Transverse colon (tissue), 4 donors: ENCODE results near the gene GNB1L. TPM values are rescaled to one million over a fixed set of nuclear protein-coding genes. Genes with fewer than 3 reads are reported as not detected.

ENCODE experiments used
- DNase-seq: peaks from one replicate; pipeline ENCODE4 v3.0.0-alpha.2; 2019
- H3K27ac ChIP-seq, 4 donors: fragments of 200-600 bp; sonication (generic); 2 replicates each; pipeline ENCODE4 v1.5.1; 2016 to 2018; ENCODE audit warnings: inconsistent platforms in 4 of 4
- H3K27me3 ChIP-seq: fragments of 200-600 bp; sonication (generic); 2 replicates; pipeline ENCODE4 v1.5.1; 2017; ENCODE audit warnings: inconsistent platforms
- H3K36me3 ChIP-seq, 4 donors: fragments of 200-600 bp; sonication (generic); 2 replicates each; pipeline ENCODE4 v1.5.1; 2017 to 2019; ENCODE audit warnings: inconsistent platforms in 4 of 4
- H3K4me1 ChIP-seq, 4 donors: fragments of 200-600 bp; sonication (generic); 2 replicates each; pipeline ENCODE4 v1.5.1; 2017 to 2020; ENCODE audit warnings: inconsistent platforms in 4 of 4
- H3K4me3 ChIP-seq, 4 donors: fragments of 200-600 bp; sonication (generic); 1 replicate in 1 of 4; 2 replicates in 3 of 4; pipeline versions ENCODE4 v1.5.1 to v1.6.1; 2017 to 2019; ENCODE audit warnings: inconsistent platforms in 4 of 4
- H3K9me3 ChIP-seq, 2 donors: fragments of 200-600 bp; sonication (generic); 2 replicates each; pipeline ENCODE4 v1.5.1; 2017 to 2019; ENCODE audit warnings: inconsistent platforms in 2 of 2
- EP300 ChIP-seq: sonication (generic); formaldehyde crosslinking; IDR thresholded peaks from one replicate; pipeline ENCODE4 v1.6.1; 2017; ENCODE audit warnings: antibody characterized with exemption, low read depth
- POLR2A ChIP-seq: fragments of 450-650 bp; IDR thresholded peaks from one replicate; pipeline ENCODE4 v1.6.1; 2016; ENCODE audit warnings: antibody characterized with exemption, mild to moderate bottlenecking, moderate library complexity
- POLR2AphosphoS5 ChIP-seq, 3 donors: sonication (generic); formaldehyde crosslinking; IDR thresholded peaks; one replicate each; pipeline ENCODE4 v1.6.1; 2016; ENCODE audit warnings: antibody characterized with exemption in 3 of 3
- WGBS, 2 donors: methylation state at CpG; one replicate each; pipeline ENCODE4 v1.1.5; 2018; ENCODE audit warnings: low coverage in 1 of 2; 5-methylcytosine and 5-hydroxymethylcytosine counted together
- in situ Hi-C, 4 donors: fragments of 200-750 bp; cut with MboI; loops; one replicate each; pipeline versions ENCODE4 v1.15.0 to v1.15.1; 2017; ENCODE audit warnings: low sequenced_read_pairs in 3 of 4, low pct_ligation_motif_present in 1 of 4, low pct_unique_long_range_greater_than_20kb in 1 of 4
- intact Hi-C: fragments of 100-400 bp; cut with DNase I; formaldehyde crosslinking; loops from one replicate; pipeline ENCODE4 v1.15.1; 2023; ENCODE audit warnings: low total_unique reads
- total RNA-seq, 4 donors: library from RNA; depleted of rRNA; stranded (reverse); fragments of >200 nt; gene quantifications; one replicate each; pipeline ENCODE4 v1.1.0, GENCODE V29; 2016
- TF ChIP-seq, protein P1 (sequence below), 5 experiments: fragments of 200-600 bp in 3 of 5; fragments of 450-650 bp in 2 of 5; sonication (generic) in 3 of 5; IDR thresholded peaks; 1 replicate in 2 of 5; 2 replicates in 3 of 5; pipeline ENCODE4 v1.5.1; 2016 to 2017; ENCODE audit warnings: antibody characterized with exemption in 5 of 5, inconsistent platforms in 3 of 5, mild to moderate bottlenecking in 2 of 5, moderate library complexity in 1 of 5

GNB1L gene
- 1 to 10 TPM in 3 of 4 donors, under 1 TPM in 1; 0.80 to 4.8 (median 2.8) TPM for total RNA-seq

DNA sequence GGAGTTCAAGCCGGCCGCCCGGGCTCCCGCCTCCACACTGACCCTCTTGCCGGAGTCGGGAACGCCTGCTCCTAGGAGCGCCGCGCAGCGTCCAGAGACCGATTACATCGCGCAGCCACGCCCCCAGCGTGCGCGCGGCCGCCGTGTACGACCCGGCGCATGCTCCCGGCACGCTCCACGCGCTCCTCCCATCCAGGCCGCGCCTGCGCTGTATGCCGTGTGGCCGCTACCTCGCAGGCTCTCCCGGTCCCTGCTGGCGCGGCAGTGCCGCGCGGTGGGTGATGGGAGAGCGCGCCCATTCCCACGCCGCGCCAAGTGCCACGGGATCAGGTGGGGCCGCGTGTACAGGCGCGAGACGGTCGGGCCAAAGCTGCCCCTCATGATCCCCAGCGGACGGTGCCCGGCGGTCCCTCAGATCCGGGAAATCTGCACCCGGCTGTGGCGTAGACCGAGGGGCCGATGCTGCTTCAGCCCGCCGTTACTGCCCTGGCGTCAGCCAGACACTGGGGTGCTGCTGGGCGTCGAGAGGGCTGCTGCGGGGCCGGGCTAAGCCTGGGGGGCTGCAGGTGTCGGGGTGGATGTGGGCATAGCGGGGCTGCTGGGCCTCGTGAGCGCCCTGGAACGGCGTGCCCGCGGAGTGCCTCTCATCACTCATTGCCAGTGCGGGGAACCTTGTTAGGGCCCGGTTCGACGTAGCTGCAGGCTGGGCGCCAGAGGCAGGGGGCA is at the start of gene GNB1L, which contains the start of gene RTL10:
GNB1L (minus strand) TSS at position 97 of the 726 bp plus-strand sequence. CDS start 33,519 bp downstream, outside the sequence.
RTL10 (minus strand) TSS at position 97 of the 726 bp plus-strand sequence. CDS start 2,613 bp downstream, outside the sequence.
- DNase-seq, result peak; percentile 98
- TF ChIP-seq POLR2AphosphoS5 (IDR thresholded peaks at IDR 0.05) (peak; percentile 95 to 97 (median 96)), POLR2A (peak; percentile 96), EP300 (no peak)
- TF ChIP-seq, protein P1, sequence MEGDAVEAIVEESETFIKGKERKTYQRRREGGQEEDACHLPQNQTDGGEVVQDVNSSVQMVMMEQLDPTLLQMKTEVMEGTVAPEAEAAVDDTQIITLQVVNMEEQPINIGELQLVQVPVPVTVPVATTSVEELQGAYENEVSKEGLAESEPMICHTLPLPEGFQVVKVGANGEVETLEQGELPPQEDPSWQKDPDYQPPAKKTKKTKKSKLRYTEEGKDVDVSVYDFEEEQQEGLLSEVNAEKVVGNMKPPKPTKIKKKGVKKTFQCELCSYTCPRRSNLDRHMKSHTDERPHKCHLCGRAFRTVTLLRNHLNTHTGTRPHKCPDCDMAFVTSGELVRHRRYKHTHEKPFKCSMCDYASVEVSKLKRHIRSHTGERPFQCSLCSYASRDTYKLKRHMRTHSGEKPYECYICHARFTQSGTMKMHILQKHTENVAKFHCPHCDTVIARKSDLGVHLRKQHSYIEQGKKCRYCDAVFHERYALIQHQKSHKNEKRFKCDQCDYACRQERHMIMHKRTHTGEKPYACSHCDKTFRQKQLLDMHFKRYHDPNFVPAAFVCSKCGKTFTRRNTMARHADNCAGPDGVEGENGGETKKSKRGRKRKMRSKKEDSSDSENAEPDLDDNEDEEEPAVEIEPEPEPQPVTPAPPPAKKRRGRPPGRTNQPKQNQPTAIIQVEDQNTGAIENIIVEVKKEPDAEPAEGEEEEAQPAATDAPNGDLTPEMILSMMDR (IDR thresholded peaks at IDR 0.05), result peak in 1 of 5 experiments; percentile 16
- Histone ChIP-seq H3K36me3 (peaks cover 0 to 4% (median 0%) of the 10 kb centered on the region in 4 donors), H3K4me1 (peaks cover 16 to 25% (median 22%) of the 10 kb centered on the region in 4 donors), H3K27me3 (no peaks in the 10 kb centered on the region), H3K4me3 (peak within 1 kb of the TSS; percentile 60 to 95 (median 90)), H3K9me3 (no peaks in the 10 kb centered on the region), H3K27ac (peak within 1 kb of the TSS; percentile 90 to 97 (median 94))
- WGBS, 2 donors, result 1% methylated on average over 80 of the region's 81 CpGs; no CpG with 5 or more reads in 1 of the 2 donors
- intact Hi-C loops (loop anchor here (10.0 kb wide), 1 partner anchor 360 kb away; no protein-coding TSS in a partner anchor), in situ Hi-C loops (no loop called here)

DNA sequence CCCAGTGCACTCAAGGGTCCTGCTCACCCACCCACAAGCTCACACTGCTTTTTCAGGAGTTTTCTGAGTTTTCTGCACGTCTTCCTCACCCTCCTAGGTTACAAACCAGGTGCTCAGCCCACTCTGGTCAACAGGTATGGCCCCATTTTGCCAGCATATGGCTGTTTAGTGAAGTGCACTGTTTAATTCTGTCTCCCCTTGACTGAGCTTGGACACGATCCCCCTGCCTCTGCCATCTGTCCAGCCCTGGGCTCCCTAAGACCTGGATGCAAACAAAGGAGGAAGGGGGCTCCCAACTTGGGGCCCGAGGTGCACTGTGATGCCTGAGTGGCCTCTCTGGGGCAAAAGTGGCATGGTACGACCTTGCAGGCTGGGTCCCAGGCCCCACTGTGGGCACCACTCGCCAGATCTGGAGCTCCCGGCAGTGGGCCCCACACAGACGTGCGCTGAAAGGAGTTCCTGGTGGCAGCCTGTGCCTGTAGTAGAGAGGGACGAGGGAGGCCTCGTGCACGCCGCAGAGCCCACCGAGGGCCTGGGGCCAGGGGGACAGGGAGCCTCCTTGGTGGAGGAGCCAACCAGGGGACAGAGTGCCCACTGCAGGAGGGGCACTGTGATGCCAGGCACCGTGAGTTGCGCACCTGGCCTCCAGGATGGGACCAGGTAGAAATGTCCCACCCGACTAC is 49.6 kb upstream of the GNB1L start:
- 67 to 83% methylated on average over 1 to 16 of the region's 16 CpGs for WGBS, 2 donors
- H3K27ac ChIP-seq, result no peak overlapping the region
- H3K4me1 ChIP-seq, result peaks cover 0 to 8% (median 6%) of the 10 kb centered on the region in 4 donors
- H3K36me3 ChIP-seq, result no peaks in the 10 kb centered on the region
- DNase-seq, result no peak
- in situ Hi-C loops, result no loop called here
- H3K9me3 ChIP-seq, result no peaks in the 10 kb centered on the region
- no peak overlapping the region for H3K4me3 ChIP-seq
- TF ChIP-seq POLR2AphosphoS5 (IDR thresholded peaks at IDR 0.05) (no peak), EP300 (no peak), POLR2A (no peak)
- TF ChIP-seq, protein P1 (IDR thresholded peaks at IDR 0.05), result no peak
- intact Hi-C loops, result no loop called here
- no peaks in the 10 kb centered on the region for H3K27me3 ChIP-seq

GRCh38 chr22:19903513-19903912 is 48.8 kb upstream of the GNB1L start:
- WGBS, 2 donors, result 82% methylated on average over 12 of the region's 12 CpGs; no CpG with 5 or more reads in 1 of the 2 donors
- Histone ChIP-seq H3K36me3 (no peaks in the 10 kb centered on the region), H3K27ac (no peak overlapping the region), H3K4me3 (no peak overlapping the region), H3K9me3 (no peaks in the 10 kb centered on the region), H3K4me1 (peaks cover 0 to 8% (median 6%) of the 10 kb centered on the region in 4 donors), H3K27me3 (no peaks in the 10 kb centered on the region)
- TF ChIP-seq, protein P1 (IDR thresholded peaks at IDR 0.05), result no peak
- TF ChIP-seq EP300, result no peak
- TF ChIP-seq POLR2AphosphoS5 (IDR thresholded peaks at IDR 0.05), result no peak
- no peak for TF ChIP-seq POLR2A
- no peak for DNase-seq
- in situ Hi-C loops, result no loop called here
- intact Hi-C loops, result no loop called here

DNA sequence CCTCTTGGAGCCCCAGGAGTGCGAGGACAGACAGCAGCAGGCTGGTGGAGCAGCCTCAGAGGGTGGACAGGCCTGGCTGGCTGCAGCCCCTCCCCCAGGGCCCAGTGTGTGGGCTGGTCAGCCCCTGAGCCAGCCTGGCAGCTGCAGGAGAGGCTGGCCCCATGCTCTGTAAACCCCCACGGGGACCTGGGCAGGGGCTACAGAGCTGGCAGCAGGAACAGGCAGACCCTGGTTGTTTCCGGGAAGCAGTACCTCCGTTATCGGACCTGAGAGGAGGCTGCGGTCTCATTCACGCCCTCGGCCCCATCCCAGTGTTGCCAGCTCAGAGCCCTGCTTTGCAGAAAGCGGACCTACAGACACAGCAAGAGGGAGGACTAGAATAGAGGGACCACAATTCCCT is 48.4 kb upstream of the GNB1L start:
- intact Hi-C loops, result no loop called here
- TF ChIP-seq POLR2A (no peak), POLR2AphosphoS5 (IDR thresholded peaks at IDR 0.05) (no peak), EP300 (no peak)
- TF ChIP-seq, protein P1 (IDR thresholded peaks at IDR 0.05), result no peak

More for the DNA sequence above, 48.4 kb upstream of the GNB1L start:
- no peak overlapping the region for H3K27ac ChIP-seq
- no peaks in the 10 kb centered on the region for H3K9me3 ChIP-seq
- WGBS, 2 donors, result 91% methylated on average over 9 of the region's 9 CpGs; no CpG with 5 or more reads in 1 of the 2 donors
- H3K27me3 ChIP-seq, result no peaks in the 10 kb centered on the region
- no peak for DNase-seq
- no peaks in the 10 kb centered on the region for H3K36me3 ChIP-seq
- no peak overlapping the region for H3K4me3 ChIP-seq
- in situ Hi-C loops, result no loop called here
- peaks cover 0 to 8% (median 6%) of the 10 kb centered on the region in 4 donors for H3K4me1 ChIP-seq
